GM11168 (cell line): ENCODE measurements around the gene CRYL1.

ENCODE experiments used
- in situ Hi-C: fragments of 300-500 bp; cut with MboI; formaldehyde crosslinking; loops from one replicate; pipeline ENCODE4 v1.12.0; 2022; ENCODE audit warnings: low sequenced_read_pairs; ENCODE audit not compliant: unreplicated experiment

The CRYL1 gene

DNA sequence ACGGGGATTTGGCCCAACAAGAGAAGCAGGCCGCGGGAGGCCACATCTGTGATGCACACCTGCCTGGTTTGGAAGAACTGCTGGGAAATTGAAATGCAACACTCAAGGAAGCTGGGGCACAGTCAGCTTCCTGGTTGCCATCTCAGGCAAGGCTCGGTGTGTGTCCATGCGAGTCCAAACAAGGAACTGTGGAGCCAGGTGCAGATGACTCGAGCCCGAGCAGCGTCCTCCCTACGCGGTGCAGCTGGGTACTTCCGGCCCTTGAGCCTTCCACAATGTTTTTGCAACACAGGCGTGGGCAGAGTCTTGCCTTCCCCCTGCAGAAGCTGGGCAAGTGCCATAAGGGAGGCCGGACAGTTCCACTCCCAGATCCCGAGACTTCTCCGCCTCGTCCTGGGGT, 94.6 kb downstream of the CRYL1 start:
- in situ Hi-C loops = no loop called here

DNA sequence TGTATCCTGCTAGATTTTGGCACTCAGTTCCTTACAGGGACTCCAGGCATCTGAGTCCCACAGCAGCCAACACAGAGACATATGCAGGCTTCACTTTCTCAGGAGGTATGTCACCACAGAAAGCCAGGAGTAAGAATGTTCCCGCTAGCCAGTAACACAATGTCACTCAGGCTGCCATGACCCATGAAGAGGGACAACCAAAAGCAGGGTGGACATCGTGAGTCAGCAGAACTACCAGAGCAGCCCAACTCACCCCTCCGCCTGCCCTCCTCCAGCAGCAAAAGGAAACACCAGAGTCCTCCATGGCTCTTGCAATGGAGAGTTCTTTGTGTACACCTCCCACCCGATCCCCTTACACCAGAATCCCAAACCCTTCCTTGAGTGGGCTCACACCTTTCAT, 95.4 kb downstream of the CRYL1 start:
- in situ Hi-C loops = no loop called here

DNA sequence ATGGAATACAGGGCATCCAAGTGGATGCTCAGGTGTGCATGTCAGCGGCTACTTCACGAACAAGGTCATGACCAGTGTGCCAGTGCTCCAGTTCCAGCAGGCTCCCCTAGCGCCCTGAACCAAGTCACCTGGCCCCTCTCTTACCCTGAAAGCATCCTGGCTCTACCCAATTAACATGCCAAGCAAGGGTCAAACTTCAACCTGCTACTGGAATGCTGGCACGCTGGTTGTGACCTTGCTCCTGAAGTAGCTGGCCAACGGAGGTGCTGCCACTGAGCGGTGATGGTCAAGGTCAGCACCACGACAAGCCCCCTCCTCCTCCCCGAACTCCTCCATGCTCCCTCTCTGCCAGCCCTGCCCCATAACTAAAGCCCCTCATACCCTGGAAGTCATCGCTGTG, 96.0 kb downstream of the CRYL1 start:
- in situ Hi-C loops = no loop called here

DNA sequence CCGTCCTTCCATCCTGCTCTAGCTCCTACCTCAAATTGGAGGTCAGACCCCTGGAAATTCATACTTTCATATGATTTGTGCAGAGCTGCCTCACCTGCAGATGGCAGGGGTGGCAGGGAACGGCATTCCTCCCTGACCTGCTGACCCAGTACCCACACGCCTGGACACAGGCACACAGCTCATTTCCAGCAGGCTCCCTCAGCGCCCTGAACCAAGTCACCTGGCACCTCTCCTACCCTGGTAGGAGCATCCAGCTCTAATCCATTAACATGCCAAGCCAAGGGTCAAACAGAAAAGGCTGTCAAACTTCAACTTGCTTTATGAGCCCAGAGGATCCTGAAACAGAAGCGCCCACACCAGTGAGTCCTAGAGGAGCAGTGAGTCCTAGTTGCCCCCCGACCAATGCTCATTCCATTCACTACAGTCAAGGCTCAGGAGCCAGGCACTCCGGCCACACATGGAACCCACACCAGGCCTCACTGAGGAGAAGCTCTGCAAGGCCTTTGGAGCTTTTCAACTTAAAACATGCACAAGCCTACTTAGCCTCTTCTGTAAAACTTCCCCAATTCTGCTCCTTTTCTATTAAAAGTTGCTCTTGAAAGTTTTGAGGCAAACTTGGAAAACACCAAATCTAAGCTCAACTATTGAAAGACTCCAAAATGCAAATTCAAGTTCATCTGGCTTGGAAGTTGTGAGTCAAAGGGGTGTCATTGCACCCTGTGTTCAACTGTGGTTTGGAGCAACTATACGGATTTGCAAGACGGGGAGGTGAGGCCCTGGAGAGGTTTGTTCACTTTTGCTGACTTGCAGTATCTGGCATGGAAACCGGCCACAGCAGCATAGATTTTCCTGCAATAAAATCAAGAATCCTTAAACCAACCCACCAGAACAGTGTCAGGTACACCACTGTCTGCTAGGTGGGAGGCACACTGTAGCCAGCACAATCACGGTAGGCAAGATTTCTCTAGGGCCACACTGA, 96.7 kb downstream of the CRYL1 start:
- in situ Hi-C loops = no loop called here

DNA sequence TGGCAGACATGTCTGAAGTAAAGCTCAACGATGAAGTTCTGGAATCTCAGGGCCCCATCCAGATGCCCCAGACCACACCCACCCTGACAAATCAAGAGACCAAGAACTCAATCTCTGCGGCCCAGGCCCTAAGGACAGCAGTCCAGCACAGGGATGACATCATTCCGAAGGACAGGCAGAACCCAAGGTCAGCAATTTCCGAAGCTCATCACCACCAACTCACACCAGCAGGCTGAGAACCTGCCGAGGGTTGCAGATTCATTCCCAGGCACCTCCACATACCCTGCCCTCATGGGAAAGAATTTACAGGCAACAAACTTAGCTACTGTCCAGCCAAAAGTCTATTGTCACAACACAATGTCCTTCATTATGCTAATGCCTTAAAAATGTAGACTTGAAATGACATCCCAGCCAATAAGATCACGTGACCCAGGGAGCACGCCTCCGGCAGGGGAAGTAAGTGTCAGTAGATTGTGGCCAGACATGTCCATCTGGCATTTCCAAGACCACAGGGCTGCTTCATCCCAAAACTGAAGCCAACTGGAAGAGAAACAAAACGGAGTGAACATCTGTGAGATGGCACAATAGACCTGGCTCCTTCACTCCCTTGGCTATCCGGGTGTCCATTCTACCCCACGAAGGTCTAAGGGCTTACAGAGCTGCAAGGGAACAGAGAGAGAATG, 98.8 kb downstream of the CRYL1 start:
- in situ Hi-C loops = no loop called here

DNA sequence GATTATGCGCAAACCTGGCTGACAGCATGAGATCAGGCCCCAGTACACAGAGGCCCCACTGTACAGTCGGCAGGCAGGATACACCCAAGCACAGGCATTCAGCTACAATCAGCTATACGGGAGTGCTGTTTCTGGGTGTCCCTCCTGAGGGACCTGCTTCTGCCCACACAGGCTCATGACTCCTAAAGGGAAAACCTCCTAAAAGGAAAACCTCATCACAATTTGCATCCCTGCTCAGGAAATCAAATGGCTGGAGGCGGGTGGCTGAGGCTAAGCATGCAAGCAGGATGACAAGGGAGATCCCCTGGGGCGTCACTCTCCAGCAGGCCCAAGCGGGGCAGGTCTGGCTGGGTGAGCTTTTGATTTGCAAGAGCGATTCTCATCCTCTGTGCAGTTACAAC, 99.8 kb downstream of the CRYL1 start:
- in situ Hi-C loops = no loop called here

DNA sequence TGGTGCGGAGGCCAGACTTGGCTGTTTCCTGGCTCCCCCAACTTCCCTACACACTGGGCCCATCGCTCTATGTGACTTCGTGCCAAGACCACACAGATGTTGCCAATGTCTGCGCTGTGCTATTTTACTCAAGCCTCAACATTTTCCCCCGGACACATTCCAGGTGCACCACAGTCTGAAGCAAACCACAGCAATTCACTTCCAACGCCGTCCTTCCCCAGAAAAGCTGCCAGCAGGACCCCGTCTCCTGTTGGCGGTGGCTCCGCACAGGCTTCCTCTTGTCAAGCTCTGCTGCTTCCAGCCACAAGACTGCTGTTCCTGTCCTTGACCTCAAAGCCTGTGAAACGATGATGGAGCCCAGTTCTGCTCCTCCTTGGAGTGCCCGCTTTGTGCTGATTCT, 100.7 kb downstream of the CRYL1 start:
- in situ Hi-C loops = no loop called here

DNA sequence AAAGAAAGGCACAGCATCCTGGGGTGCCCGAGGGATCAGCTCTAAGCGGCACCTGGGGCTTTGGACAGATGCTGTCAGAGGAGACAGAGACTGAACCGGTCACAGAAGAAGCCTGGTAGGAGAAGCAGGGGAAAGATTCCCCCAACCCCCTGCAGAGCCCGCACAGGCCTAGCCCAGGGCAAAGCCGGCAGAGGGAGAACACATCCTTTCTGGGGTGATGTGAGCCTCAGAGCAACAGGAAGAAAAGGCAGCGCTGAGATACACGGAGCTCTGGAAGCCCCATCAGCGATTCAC, 101.2 kb downstream of the CRYL1 start:
- in situ Hi-C loops = no loop called here

DNA sequence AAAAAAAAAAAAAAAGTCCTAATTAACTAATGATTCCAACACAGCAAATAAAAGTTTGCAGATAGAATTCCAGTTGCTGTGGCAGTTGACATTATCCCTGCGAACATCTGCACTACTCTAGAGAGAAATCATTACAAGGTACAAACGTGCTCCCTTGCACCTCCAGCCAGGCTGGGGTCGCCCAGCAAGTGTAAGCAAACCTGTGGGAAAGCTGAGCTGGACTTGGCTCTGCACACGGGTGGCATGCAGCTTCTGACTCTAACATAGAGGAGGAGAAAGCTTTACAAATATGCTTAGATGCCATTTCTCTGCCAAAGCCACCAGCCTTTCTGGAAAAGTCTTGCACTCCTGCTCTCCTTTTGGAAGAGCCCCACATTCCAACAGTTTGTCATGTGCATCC, 103.3 kb downstream of the CRYL1 start:
- in situ Hi-C loops = no loop called here

DNA sequence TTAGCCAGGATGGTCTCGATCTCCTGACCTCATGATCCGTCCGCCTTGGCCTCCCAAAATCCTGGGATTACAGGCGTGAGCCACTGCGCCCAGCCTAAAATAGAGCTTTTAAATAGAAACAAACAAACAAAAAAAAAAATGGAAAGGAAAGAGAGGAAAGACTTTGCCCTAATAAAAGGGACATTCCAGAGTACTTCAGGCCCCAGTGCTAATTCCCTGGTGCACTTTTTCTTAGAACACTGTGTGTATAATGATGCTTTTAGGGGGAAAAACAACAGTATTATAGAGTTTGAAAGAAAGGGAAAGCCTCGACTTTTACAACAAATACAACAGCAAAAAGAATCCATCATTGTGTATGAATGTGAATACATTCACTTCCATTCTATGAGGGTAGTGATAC, 104.7 kb downstream of the CRYL1 start:
- in situ Hi-C loops = no loop called here

DNA sequence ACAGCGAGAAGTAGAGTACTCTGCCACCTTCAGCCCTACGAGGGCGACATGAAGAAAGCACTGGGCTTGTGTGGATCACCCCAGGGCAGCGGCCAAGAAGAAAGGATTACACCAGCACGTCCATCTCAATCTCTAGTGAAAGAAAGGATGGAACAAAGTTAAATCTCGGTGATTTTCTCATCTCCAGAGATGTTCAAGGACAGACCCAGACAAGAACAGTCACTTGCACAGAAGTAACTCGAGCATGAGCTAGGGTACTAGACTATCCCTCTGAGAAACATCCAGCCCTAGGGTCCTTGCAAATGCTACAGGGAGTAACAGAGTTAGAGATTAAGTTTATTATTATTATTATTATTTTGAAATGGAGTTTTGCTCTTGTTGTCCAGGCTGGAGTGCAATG, 106.7 kb downstream of the CRYL1 start:
- in situ Hi-C loops = no loop called here

DNA sequence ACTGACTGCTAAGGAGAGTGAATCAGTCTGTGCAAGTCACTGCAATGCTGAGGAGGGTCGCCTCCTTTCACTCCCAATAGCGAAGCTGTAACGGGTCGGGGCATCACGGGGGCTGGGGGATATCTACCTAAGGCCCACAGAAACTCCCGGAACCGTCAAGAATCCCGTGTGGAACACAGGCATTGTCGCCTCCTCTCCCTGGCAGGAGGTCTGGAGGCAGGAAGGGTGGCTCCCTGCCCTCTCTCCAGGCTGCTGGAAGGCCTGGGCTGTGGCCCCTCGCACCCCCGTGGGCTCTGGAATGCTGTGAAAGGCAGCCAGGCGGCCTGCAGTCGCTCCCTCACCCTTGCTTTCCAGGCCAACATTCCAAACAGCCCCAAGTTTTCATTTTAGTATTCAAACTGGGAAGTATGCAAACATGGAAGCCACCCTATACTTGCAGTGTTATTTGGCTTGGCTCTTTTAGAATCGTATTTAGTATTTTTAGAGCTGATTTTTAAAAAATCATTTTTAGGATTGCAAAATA, 109.4 kb downstream of the CRYL1 start:
- in situ Hi-C loops = no loop called here

DNA sequence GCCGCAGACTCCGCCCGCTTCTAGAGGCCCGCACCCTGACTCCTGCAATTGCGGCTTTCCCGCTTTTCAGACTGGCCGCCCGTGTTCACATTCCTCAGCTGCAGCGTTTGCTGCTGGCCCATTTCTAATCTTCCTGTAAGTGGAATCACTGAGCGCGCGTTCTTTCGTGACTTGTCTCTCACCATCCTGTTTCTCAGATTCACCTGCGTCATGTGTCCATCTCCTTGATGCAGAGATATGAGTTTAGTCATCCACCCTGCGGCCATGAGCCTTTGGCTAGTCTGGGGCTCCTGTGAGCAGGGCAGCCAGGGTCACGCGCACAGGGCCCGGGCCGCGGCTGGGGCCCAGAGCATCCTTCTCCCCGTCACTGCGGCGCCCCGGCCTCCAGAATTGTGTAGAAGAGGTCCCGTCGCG, 110.0 kb downstream of the CRYL1 start:
- in situ Hi-C loops = no loop called here

DNA sequence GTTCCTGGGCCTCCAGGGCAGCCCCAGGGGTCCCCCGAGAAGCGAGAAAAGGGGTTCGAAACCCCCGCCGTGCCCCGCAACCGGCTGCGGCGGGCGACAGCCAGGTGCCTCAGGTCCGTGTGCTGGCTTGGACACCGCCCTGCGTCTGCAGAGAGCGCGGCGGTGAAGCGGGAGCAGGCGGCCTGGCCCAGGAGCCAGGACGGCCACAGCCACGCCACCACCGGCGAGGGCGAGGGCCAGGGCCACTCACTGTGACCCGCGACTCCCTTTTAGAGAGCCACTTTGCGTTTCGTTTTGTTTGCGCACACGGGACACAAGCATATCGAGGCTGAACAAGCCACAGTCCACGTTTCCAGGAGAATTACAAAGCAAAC, 110.4 kb downstream of the CRYL1 start:
- in situ Hi-C loops = no loop called here

DNA sequence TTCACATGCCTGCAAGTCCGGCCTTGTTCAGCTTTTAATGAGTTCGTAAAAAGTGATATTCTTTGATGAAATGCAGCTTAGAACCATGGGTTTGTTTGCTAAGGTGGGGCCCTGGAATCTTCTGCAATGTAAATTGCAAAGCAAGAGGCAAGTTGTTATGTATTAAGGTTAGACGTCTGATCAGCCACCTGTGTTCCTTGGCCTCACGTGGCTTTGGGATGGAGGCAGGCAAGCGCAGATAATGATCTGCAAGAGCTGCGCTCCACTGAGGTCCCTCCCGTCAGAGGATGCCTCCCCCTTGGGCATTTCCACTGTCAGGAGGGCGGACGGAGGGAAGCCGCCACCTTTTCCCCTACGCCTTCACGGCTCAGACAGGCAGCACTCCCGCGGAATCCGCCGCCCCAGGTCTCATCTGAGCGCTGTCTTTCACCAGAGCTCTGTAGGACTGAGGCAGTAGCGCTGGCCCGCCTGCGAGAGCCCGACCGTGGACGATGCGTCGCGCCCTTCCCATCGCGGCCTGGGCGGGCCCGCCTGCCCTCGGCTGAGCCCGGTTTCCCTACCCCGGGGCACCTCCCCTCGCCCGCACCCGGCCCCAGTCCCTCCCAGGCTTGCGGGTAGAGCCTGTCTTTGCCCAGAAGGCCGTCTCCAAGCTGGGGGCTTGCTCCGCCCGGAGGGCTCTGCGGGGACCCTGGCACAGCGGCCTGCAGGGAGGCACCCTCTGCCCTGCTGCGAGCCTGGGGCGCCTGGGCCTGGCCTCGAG, 110.9 kb downstream of the CRYL1 start:
- in situ Hi-C loops = no loop called here

DNA sequence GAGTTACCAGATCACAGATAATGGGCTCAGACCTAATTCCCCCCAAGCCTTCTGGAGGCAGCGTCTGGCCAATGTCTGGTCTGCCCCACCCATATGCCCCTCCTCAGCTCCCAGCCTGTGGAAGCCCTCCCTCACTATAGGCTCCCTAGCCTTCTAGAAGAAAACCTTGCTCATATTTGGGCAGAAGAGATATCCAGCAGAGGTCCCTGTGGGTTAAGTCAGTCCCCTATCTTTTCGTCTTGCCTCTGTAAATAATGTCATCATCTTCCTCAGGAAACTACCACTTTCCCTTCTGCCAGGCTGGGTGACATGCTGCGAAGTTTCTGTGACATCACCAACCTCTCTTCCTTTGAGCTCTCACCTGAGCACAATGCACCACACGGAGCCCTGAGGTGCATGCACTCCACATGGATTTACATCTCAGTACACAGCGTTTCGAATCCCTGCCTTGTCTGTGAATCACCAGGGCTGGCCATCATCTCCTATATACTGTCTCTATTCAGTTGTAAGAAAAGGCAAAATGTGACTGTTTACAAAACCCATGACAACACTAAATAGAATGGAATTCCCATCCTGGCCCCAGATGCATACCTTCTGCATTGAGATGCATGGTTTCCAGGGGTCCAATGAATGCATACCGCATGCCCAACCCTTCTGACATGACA, 112.8 kb downstream of the CRYL1 start:
- in situ Hi-C loops = no loop called here

DNA sequence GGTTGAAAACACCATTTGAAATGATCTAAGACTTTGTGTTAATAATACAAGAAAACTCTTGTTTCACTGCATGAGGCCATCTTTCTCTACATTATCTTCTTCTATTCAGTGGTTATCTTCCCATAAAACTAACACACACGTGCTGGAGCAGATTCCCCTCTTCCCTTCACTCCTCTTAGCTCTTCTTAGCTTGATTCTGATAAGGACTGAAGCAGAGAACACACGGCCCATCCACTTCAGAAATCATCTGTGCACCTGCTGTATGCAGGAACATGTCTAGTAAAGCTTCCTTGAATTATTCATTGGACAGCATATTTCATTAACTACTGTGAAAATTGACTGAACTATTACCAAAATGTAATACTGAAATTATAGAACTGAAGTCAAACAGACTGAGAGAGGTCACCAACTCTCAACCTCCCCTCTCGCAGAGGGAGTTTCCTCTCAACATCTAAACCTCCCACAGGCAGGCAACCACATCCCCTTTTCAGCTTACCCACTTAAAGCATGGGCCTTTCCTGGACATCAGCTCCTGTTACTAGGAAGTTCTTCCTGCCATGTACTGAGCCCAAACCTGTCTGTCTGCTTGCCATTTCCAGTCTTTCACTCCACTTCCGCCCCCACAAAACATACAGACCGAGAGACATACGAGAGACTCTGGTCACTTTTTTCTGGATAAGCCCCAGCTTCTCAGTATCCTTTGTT, 113.9 kb downstream of the CRYL1 start:
- in situ Hi-C loops = no loop called here

DNA sequence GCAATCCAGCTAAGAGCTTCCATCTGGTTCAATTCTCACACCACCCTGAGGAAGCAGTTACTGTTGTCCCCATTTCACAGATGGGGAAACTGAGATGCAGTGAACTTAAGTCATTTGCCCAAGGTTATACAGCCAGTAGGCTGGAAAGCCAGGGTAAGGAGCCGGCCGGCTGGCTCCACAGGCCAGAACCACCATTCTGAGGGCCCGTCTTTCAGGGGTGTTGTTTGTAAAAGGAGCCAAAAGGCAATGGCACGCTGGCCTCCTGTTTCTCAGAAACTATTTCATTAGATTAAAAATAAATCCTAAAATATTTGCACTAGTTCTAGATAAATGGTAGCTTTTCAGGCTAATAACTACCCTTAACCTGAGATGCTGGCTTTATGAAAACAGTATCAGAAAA, 114.9 kb downstream of the CRYL1 start:
- in situ Hi-C loops = no loop called here

DNA sequence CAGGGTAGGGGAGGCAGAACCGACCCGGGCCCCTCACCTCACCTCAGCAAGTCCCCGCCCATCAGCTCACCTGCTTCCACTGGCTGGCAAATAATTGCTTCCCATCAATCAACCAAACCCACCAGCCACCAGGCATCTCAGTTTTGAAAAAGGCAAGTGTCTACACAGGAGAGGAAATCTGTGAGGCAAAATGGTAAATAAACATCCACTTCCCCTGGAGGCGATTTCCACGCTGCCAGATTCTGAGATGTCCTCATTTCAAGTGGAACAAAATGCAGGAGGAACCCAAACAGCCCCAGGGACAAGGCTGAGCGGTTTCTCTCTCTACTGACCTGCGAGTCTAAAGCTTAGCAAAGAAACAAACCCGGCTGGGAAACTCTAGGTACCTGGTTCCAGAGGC, 117.5 kb downstream of the CRYL1 start:
- in situ Hi-C loops = no loop called here

DNA sequence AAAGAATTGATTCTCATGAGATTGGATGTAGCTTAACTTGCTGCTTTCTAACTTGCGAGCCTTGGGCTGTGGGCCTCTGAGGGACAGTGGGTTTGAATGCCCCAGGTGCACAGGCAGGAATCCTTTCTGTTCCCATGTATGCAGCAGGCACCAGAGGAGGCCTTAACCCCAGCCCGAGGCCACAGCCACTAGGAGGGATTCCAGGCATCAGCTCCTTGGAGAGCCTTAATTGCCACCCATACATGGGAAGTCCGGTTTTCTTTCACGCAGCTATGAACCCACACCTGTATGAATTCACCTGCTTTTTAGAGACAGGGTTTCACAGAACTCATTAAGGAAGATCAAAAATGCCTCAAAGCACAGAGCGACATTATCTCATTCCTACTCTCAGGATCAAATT, 117.9 kb downstream of the CRYL1 start:
- in situ Hi-C loops = no loop called here
